ENCODE measurements around the gene CST7. TPM values are rescaled to one million over a fixed set of nuclear protein-coding genes. Genes with fewer than 3 reads are reported as not detected.

Gene CST7
- total RNA-seq, 1 experiment from 2014 or later, result not detected

DNA sequence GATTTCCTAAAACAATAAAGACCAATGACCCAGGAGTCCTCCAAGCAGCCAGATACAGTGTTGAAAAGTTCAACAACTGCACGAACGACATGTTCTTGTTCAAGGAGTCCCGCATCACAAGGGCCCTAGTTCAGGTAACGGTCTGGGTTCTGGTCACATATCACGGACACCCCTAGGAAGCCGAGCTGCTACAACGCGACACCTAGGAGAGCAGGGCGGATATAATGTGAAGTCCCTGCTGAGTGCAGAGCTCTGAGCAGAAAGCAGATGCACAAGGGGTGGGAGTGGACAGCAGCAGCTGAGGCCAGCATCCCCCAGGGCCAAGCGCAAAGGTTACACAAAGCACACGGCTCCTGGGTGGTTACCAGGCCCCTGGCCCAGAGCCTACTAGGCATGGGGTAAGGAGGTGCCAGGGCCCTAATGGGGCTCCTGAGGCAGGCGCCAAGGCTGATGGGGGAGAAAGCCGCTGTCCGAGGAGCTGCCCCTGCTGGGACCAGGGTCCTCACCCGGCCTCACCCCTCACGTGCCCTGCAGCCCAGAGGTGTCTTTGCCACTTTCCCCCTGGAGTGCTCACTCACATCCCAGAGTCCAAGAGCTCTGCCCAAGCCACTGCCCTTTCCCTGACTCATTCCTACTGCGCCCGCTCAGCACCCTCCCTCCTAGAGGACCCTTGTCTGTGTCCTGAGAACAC is 8.4 kb downstream of the CST7 start:
- ChIA-PET CTCF (no interaction called here), POLR2A (no interaction called here)
- ATAC-seq, result no peak
- in situ Hi-C loops (cut with HindIII; ENCODE audit: low pct_unique_long_range_greater_than_20kb, low sequenced_read_pairs) (no loop called here), intact Hi-C loops (cut with micrococcal nuclease; ENCODE audit: unreplicated experiment) (no loop called here)
- Histone ChIP-seq H3K27ac (ENCODE audit: low read length) (no peak overlapping the region), H3K9me3 (ENCODE audit: control insufficient read depth, insufficient read depth, low read depth, low read length) (no peaks in the 10 kb centered on the region), H3K27me3 (ENCODE audit: control insufficient read depth, insufficient read depth, low read length) (no peaks in the 10 kb centered on the region), H3K4me1 (ENCODE audit: control insufficient read depth, insufficient read depth, low read length) (no peaks in the 10 kb centered on the region), H3K36me3 (ENCODE audit: control insufficient read depth, insufficient read depth, low read length) (no peaks in the 10 kb centered on the region; the same call in 1 of the 2 replicates), H3K4me3 (ENCODE audit: low read depth in 2 of 2, low read length in 2 of 2) (no peak overlapping the region)
- BruUV-seq (replicated peaks), result no TSS peak
- TF ChIP-seq REST (IDR thresholded peaks at IDR 0.05; ENCODE audit: insufficient read depth in 1 of 2, low read depth in 2 of 2, low read length in 1 of 2) (no peak), POLR2AphosphoS5 (IDR thresholded peaks at IDR 0.05; ENCODE audit: low read depth, low read length) (no peak), CTCF (IDR thresholded peaks at IDR 0.05) (no peak), SIN3A (IDR thresholded peaks at IDR 0.05; ENCODE audit: borderline replicate concordance, insufficient read depth, low read depth, low read length) (no peak), TCF7L2 (IDR thresholded peaks at IDR 0.05; ENCODE audit: low read depth, low read length) (no peak)
- DNase-seq (ENCODE audit: low read depth, low spot score), result no peak

GRCh38 chr20:24958506-24959385 is 9.7 kb downstream of the CST7 start:
- Histone ChIP-seq H3K4me1 (ENCODE audit: control insufficient read depth, insufficient read depth, low read length) (no peaks in the 10 kb centered on the region), H3K4me3 (ENCODE audit: low read depth in 2 of 2, low read length in 2 of 2) (no peak overlapping the region), H3K27me3 (ENCODE audit: control insufficient read depth, insufficient read depth, low read length) (no peaks in the 10 kb centered on the region), H3K27ac (ENCODE audit: low read length) (no peak overlapping the region), H3K36me3 (ENCODE audit: control insufficient read depth, insufficient read depth, low read length) (peaks cover 2% of the 10 kb centered on the region), H3K9me3 (ENCODE audit: control insufficient read depth, insufficient read depth, low read depth, low read length) (no peaks in the 10 kb centered on the region)
- in situ Hi-C loops (cut with HindIII; ENCODE audit: low pct_unique_long_range_greater_than_20kb, low sequenced_read_pairs), result no loop called here
- ChIA-PET CTCF (no interaction called here), POLR2A (no interaction called here)
- DNase-seq (ENCODE audit: low read depth, low spot score) (no peak), ATAC-seq (no peak)
- BruUV-seq (replicated peaks), result no TSS peak
- intact Hi-C loops (cut with micrococcal nuclease; ENCODE audit: unreplicated experiment), result no loop called here
- TF ChIP-seq REST (IDR thresholded peaks at IDR 0.05; ENCODE audit: insufficient read depth in 1 of 2, low read depth in 2 of 2, low read length in 1 of 2) (no peak), CTCF (IDR thresholded peaks at IDR 0.05) (no peak), SIN3A (IDR thresholded peaks at IDR 0.05; ENCODE audit: borderline replicate concordance, insufficient read depth, low read depth, low read length) (no peak), TCF7L2 (IDR thresholded peaks at IDR 0.05; ENCODE audit: low read depth, low read length) (no peak), POLR2AphosphoS5 (IDR thresholded peaks at IDR 0.05; ENCODE audit: low read depth, low read length) (no peak)
